HG03103 (cell line): ENCODE measurements around the gene CYTL1.

Experiments used
- ATAC-seq: cut with Tn5 transposase; IDR thresholded peaks from one replicate; pipeline ENCODE4 v1.9.1; 2021; ENCODE audit warnings: low read depth; ENCODE audit not compliant: unreplicated experiment

CYTL1 gene

DNA sequence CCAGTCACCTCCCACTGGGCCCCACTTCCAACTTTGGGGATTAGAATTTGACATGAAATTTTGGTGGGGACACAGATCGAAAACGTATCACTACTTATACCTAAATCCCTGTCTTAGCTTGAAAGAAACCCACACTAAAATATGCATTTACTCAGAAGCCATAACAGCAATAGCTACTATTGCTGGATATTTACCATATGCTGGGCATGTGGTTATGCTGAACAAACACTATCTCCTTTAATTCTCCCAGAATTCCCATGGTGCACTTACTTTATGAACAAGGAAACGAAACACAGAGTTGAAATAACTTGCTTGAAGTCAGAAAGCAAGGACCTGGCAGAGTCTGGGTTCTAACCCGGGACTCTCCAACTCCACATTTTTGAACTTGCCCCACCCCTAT lies 39.3 kb downstream of the CYTL1 start:
- no peak for ATAC-seq

DNA sequence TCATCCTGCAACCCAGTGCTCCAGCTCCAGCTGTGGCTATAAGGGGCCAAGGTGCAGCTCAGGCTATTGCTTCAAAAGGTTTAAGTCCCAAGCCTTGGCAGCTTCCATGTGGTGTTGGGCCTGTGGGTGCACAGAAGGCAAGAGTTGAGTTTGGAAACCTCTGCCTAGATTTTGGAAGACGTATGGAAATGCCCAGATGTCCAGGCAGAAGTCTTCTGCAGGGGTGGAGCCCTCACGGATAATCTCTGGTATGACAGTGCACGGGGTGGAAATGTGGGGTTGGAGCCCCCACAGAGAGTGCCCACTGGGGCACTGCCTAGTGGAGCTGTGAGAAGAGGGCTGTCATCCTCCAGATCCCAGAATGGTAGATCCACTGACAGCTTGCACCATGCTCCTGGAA lies 44.5 kb downstream of the CYTL1 start:
- ATAC-seq, result no peak

DNA sequence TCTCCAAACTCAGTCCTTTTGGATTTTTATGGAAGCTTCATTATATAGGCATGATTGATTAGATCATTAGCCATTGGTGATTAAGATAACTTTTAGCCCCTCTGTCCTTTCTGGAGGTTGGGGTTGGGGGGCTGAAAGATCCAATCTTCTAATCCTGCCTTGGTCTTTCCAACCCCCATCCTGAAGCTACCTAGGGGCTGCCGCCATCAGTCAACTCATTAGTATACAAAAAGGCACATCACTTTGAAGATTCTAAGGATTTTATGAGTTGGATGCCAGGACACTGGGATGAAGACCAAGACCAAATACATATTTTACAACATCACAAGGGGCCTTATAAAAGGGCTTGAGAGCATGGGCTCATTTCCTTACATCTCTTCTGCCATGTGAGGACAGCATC lies 47.5 kb downstream of the CYTL1 start:
- ATAC-seq, result no peak

DNA sequence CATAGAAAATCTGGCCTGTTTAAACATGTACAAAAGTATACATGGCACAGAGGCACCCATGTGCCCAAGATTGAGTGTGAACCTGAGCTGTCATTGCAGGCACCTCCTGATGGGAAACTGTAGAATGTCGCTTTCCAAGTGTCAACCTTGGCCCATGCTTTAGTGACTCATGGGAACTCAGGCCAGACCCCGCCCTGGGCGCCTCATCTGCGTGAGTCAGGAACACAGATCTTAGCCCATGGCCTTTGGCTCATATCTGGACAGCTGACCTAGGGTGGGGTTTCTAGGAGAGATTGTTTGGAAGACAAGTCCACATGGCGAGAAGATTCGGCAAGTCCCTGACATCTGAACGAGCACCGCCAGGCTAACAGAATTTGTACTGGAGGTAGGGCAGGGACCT lies 50.0 kb downstream of the CYTL1 start:
- no peak for ATAC-seq

DNA sequence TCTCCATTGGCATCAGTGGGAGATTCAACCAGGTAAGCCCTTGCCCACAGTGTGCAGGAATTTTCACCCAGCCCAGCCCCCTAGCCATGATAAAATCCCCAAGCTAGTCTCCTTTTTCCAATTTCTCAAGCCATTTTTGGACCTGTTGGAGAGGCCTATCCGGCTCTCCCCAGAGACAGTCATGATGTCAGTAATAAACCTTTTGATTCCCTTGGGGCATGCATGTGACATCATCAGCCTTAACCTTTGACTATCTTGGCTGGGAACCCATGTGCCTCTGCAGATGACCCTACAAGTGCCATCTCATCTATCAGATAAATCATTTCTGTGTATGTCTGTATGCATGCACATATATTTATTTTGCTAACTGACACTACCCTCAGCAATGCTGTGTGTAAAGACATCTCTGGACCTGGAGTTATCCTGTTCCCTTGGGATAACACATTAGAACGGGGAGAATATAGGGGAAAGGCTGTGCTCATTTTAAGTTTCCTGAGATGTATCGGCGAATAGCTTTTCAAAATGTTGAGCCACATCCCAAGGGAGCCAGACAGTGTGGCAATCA lies 51.0 kb downstream of the CYTL1 start:
- no peak for ATAC-seq
